ENCODE measurements around the gene DEUP1. TPM values are rescaled to one million over a fixed set of nuclear protein-coding genes. Genes with fewer than 3 reads are reported as not detected.

Gene DEUP1
- total and polyA plus RNA-seq, 4 donors = 0.09 to 0.19 TPM; not detected in 2

DNA sequence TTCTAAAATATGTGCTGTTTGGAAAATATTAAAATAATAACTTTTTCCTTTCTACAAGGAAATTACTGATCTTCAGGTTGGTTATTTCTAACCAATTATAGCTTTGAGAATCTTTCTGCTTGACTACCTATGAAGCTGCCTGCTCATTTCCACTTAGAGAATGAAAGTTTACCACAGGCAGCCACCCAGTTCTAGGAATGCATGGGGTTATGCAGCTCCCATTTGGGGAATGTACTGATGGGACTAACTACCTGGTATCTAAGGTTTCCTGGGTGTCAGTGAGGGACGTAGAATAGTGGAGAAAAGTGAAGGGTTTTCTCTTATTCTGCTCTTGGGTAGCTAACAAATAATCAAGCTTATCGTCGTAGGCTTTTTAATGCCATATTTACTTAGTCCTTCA, 73.4 kb downstream of the DEUP1 start:
- no peak for DNase-seq (ENCODE audit: low spot score)
- no peak overlapping the region for H3K9ac ChIP-seq (ENCODE audit: low read depth in 1 of 2, low read length in 2 of 2)
- no peaks in the 10 kb centered on the region for H3K4me1 ChIP-seq (ENCODE audit: control insufficient read depth in 4 of 4, insufficient read depth in 4 of 4, low read length in 3 of 4)
- no peak for TF ChIP-seq EGR1 (IDR thresholded peaks at IDR 0.05; ENCODE audit: low read depth in 2 of 2)
- no peak for TF ChIP-seq YY1 (IDR thresholded peaks at IDR 0.05)
- TF ChIP-seq, protein P1, sequence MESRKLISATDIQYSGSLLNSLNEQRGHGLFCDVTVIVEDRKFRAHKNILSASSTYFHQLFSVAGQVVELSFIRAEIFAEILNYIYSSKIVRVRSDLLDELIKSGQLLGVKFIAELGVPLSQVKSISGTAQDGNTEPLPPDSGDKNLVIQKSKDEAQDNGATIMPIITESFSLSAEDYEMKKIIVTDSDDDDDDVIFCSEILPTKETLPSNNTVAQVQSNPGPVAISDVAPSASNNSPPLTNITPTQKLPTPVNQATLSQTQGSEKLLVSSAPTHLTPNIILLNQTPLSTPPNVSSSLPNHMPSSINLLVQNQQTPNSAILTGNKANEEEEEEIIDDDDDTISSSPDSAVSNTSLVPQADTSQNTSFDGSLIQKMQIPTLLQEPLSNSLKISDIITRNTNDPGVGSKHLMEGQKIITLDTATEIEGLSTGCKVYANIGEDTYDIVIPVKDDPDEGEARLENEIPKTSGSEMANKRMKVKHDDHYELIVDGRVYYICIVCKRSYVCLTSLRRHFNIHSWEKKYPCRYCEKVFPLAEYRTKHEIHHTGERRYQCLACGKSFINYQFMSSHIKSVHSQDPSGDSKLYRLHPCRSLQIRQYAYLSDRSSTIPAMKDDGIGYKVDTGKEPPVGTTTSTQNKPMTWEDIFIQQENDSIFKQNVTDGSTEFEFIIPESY (IDR thresholded peaks at IDR 0.05) = no peak
- TF ChIP-seq FOXA2 (IDR thresholded peaks at IDR 0.05) = no peak
- TF ChIP-seq, protein P2, sequence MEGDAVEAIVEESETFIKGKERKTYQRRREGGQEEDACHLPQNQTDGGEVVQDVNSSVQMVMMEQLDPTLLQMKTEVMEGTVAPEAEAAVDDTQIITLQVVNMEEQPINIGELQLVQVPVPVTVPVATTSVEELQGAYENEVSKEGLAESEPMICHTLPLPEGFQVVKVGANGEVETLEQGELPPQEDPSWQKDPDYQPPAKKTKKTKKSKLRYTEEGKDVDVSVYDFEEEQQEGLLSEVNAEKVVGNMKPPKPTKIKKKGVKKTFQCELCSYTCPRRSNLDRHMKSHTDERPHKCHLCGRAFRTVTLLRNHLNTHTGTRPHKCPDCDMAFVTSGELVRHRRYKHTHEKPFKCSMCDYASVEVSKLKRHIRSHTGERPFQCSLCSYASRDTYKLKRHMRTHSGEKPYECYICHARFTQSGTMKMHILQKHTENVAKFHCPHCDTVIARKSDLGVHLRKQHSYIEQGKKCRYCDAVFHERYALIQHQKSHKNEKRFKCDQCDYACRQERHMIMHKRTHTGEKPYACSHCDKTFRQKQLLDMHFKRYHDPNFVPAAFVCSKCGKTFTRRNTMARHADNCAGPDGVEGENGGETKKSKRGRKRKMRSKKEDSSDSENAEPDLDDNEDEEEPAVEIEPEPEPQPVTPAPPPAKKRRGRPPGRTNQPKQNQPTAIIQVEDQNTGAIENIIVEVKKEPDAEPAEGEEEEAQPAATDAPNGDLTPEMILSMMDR (IDR thresholded peaks at IDR 0.05; ENCODE audit: low read depth, low read length, missing input control) = no peak
- no peak for TF ChIP-seq NR2F2 (IDR thresholded peaks at IDR 0.05)
- no peak for TF ChIP-seq FOXA1 (IDR thresholded peaks at IDR 0.05)
- TF ChIP-seq RXRA (IDR thresholded peaks at IDR 0.05) = no peak
- TF ChIP-seq SP1 (IDR thresholded peaks at IDR 0.05) = no peak
- no peak for TF ChIP-seq JUND (IDR thresholded peaks at IDR 0.05)
- TF ChIP-seq, protein P3, sequence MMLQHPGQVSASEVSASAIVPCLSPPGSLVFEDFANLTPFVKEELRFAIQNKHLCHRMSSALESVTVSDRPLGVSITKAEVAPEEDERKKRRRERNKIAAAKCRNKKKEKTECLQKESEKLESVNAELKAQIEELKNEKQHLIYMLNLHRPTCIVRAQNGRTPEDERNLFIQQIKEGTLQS (IDR thresholded peaks at IDR 0.05) = no peak
- no peak for TF ChIP-seq HNF4G (IDR thresholded peaks at IDR 0.05)
- no peak for TF ChIP-seq RAD21 (IDR thresholded peaks at IDR 0.05)
- 93% methylated on average over 3 of the region's 3 CpGs for WGBS
- no peaks in the 10 kb centered on the region for H3K9me3 ChIP-seq (ENCODE audit: control insufficient read depth in 4 of 4, low read length in 3 of 4)
- no peak overlapping the region for H3K4me3 ChIP-seq (ENCODE audit: low read depth in 1 of 3, low read length in 3 of 3)
- H3K36me3 ChIP-seq (ENCODE audit: control insufficient read depth in 4 of 4, insufficient read depth in 3 of 4, low read depth in 1 of 4, low read length in 3 of 4) = no peaks in the 10 kb centered on the region
- H3K27me3 ChIP-seq (ENCODE audit: control insufficient read depth in 4 of 4, insufficient read depth in 4 of 4, low read length in 3 of 4) = no peaks in the 10 kb centered on the region
- no peak overlapping the region for H3K27ac ChIP-seq (ENCODE audit: low read depth in 1 of 2, low read length in 2 of 2)

DNA sequence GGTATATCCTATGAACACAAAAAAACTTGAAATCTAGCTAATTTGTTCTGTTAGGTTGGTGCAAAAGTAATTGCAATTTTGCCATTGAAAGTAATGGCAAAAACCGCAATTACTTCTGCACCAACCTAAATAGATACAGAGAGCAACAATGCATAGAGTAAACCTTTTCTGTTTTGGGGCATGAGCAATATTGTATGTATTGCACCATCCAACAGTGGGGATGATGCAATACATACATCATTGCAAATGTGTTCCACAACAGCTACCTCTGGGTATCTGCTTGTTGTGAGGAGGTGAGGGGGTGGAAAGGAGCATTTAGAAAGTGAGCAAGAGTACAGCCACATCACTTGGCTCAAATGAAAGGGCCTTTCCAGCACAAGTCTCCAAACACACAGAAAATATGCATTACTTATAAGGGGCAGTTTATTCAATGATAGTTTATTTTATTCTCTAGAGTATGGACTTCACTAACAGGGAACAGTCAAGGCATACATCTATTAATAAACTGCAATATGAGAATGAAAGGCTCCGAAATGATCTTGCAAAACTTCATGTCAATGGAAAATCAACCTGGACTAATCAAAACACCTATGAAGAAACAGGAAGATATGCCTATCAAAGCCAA, 77.3 kb downstream of the DEUP1 start:
- no peak for DNase-seq (ENCODE audit: low spot score)
- WGBS = 90% methylated on average over 2 of the region's 2 CpGs
- Histone ChIP-seq H3K36me3 (ENCODE audit: control insufficient read depth in 4 of 4, insufficient read depth in 3 of 4, low read depth in 1 of 4, low read length in 3 of 4) (no peaks in the 10 kb centered on the region), H3K9me3 (ENCODE audit: control insufficient read depth in 4 of 4, low read length in 3 of 4) (no peaks in the 10 kb centered on the region), H3K27me3 (ENCODE audit: control insufficient read depth in 4 of 4, insufficient read depth in 4 of 4, low read length in 3 of 4) (no peaks in the 10 kb centered on the region), H3K4me1 (ENCODE audit: control insufficient read depth in 4 of 4, insufficient read depth in 4 of 4, low read length in 3 of 4) (no peaks in the 10 kb centered on the region), H3K4me3 (ENCODE audit: low read depth in 1 of 3, low read length in 3 of 3) (no peak overlapping the region), H3K9ac (ENCODE audit: low read depth in 1 of 2, low read length in 2 of 2) (no peak overlapping the region), H3K27ac (ENCODE audit: low read depth in 1 of 2, low read length in 2 of 2) (no peak overlapping the region)
- TF ChIP-seq FOXA2 (IDR thresholded peaks at IDR 0.05) (no peak), TAF1 (conservative IDR thresholded peaks at IDR 0.05) (no peak), RXRA (IDR thresholded peaks at IDR 0.05) (no peak), EGR1 (IDR thresholded peaks at IDR 0.05; ENCODE audit: low read depth in 2 of 2) (no peak), JUND (IDR thresholded peaks at IDR 0.05) (no peak), HNF4G (IDR thresholded peaks at IDR 0.05) (no peak), HNF4A (conservative IDR thresholded peaks at IDR 0.05) (no peak), NR2F2 (IDR thresholded peaks at IDR 0.05) (no peak), FOXA1 (IDR thresholded peaks at IDR 0.05) (no peak), SP1 (IDR thresholded peaks at IDR 0.05) (no peak), YY1 (IDR thresholded peaks at IDR 0.05) (no peak)
- TF ChIP-seq, protein P2 (IDR thresholded peaks at IDR 0.05; ENCODE audit: low read depth, low read length, missing input control) = no peak
- TF ChIP-seq, protein P4, sequence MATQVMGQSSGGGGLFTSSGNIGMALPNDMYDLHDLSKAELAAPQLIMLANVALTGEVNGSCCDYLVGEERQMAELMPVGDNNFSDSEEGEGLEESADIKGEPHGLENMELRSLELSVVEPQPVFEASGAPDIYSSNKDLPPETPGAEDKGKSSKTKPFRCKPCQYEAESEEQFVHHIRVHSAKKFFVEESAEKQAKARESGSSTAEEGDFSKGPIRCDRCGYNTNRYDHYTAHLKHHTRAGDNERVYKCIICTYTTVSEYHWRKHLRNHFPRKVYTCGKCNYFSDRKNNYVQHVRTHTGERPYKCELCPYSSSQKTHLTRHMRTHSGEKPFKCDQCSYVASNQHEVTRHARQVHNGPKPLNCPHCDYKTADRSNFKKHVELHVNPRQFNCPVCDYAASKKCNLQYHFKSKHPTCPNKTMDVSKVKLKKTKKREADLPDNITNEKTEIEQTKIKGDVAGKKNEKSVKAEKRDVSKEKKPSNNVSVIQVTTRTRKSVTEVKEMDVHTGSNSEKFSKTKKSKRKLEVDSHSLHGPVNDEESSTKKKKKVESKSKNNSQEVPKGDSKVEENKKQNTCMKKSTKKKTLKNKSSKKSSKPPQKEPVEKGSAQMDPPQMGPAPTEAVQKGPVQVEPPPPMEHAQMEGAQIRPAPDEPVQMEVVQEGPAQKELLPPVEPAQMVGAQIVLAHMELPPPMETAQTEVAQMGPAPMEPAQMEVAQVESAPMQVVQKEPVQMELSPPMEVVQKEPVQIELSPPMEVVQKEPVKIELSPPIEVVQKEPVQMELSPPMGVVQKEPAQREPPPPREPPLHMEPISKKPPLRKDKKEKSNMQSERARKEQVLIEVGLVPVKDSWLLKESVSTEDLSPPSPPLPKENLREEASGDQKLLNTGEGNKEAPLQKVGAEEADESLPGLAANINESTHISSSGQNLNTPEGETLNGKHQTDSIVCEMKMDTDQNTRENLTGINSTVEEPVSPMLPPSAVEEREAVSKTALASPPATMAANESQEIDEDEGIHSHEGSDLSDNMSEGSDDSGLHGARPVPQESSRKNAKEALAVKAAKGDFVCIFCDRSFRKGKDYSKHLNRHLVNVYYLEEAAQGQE (IDR thresholded peaks at IDR 0.05) = no peak
- TF ChIP-seq, protein P1 (IDR thresholded peaks at IDR 0.05) = no peak

Measured in liver (tissue), 9 donors.